ENCODE results near the gene PPAN.

GRCh38 chr19:10105509-10106099 lies 558 bp upstream of the PPAN start:
- TF ChIP-seq CTCF (IDR thresholded peaks at IDR 0.05; ENCODE audit: insufficient read depth, low read length, poor library complexity, severe bottlenecking), result no peak
- TF ChIP-seq EZH2phosphoT487 (conservative IDR thresholded peaks at IDR 0.05; ENCODE audit: low read length), result no peak

All from SU-DHL-6 (cell line).